ENCODE data around the gene CDK14.

Gene CDK14

DNA sequence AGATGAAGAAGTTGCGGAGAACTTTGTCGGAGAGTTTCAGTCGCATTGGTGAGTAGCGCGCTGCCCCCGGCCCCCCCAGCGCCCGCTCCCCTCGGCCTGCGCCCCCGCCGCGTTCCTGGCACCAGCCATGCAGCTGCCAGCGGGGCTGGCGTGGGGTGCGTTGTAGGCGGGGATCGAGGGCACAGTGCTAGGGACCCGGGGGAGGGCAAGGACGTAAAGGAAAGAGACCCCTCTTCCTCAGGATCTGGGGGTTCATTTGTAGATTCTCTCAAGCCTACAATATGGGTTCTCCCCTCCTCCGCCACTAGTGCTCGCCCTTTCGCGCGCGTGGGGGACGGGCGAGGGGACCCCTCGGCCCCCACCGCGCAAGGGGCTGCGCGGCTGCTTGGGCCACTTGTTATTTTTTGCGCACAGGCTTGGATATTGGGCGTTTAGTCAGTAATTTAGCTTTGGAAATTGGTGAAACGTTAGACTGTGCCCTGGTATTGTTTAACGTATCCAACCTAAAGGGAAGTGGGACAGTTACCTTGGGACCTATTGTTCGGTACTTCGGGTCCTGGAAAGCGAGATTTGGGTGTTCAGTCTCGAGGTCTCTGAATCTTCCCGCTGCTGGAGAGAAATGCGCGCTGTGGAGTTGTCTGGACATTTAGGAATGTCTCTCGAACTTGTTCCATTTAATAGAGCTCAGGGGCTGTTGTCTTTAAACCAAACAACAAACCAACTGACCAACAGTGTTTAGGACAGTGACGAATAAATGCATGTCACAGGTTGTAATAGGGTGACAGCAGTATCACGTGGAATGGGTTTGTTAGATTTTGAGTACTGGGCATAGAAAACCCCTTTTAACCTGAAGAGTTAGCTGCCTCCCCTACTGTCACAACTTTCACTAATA, 796 bp downstream of the CDK14 start:
- no peak for DNase-seq (ENCODE audit: low read depth)

GRCh38 chr7:90597563-90598253, 1.6 kb downstream of the CDK14 start:
- no peak for DNase-seq (ENCODE audit: low read depth)

GRCh38 chr7:90599038-90599437, 2.9 kb downstream of the CDK14 start:
- no peak for DNase-seq (ENCODE audit: low read depth)

GRCh38 chr7:90599892-90600555, 3.9 kb downstream of the CDK14 start:
- no peak for DNase-seq (ENCODE audit: low read depth)

- no peak for DNase-seq (ENCODE audit: low read depth)
These were observed 6.2 kb downstream of the CDK14 start for GRCh38 chr7:90602303-90602702.

- no peak for DNase-seq (ENCODE audit: low read depth)
These were observed 7.2 kb downstream of the CDK14 start for GRCh38 chr7:90603346-90603745.

GRCh38 chr7:90604383-90604782, 8.3 kb downstream of the CDK14 start:
- no peak for DNase-seq (ENCODE audit: low read depth)

- no peak for DNase-seq (ENCODE audit: low read depth)
These were observed 8.9 kb downstream of the CDK14 start for GRCh38 chr7:90605055-90605454.

DNA sequence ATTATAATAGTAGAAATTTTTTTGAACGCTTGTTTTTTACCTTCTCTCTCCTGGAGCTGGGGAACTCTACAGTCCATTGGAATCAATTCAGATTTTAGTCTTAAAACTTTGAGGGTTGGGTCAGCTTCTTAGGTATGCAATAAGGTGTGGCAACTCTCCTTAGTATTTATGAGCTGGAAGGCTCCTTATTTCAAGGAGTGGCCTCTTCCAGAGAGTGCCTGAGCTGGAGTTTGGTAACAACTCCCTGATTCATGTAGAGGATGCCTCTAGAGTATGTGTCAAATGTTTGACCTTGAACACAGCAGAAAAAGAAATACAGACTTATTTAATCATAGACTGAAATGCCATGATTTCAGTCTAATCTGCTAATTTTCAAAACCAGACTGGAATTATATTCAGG, 11.1 kb downstream of the CDK14 start:
- DNase-seq (ENCODE audit: low read depth), result no peak

DNA sequence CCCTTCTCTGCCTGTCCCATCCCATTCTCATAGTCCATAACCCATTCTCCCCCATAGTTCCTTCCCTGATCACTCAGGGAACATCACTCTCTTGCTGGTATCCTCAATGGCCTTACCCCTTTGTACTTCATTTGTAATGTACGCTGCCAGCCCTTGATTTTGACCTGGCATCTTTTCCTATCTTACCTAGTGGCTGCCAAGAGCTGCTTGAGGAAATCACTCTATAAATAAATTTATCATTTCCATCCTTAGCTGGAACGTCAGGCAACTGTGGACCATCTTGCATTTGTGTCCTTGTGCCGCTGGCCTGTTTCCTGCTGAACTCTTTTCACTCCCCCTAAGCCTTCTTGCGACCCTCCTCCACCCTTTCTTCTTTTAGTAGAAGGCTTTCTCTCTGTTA, 14.0 kb downstream of the CDK14 start:
- no peak for DNase-seq (ENCODE audit: low read depth)

- no peak for DNase-seq (ENCODE audit: low read depth)
These were observed 15.0 kb downstream of the CDK14 start for GRCh38 chr7:90611115-90611514.

DNA sequence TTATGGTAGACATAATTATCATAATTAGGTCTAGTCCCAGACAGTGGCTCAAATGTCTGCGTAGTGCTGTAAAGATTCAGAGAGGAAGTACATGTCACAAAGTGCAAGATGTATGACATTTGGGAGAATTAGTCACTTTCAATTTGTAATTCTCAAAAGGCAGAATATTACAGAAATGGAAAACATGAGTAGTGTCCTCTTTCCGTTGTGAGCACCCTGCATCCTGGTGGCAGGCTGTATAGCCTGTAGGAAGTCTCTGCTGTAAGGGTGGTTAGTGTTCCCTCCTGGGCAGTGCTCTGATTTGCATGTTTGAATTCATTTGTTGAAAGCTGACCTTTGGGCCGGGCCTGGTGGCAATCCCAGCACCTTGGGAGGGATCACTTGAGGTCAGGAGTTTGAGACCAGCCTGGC, 17.0 kb downstream of the CDK14 start:
- DNase-seq (ENCODE audit: low read depth), result no peak

DNA sequence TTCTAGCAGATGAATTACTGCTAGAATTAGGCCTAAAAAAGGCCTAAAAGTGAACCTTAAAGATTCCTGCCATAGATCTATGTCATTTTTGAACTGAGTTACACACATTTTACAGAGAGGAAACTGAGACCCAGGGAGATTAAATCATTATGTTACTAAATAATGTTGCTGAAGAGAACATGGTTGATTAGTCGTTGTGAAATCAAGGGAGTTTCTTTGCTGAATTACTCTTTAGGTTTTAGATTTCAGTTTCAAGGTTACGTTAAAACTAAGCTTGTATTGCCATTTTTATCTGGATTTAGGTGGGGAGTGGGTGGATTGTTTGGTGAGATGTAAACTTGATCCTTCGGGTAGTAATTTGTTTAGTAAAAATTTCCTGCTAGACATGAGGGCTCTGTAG, 21.3 kb downstream of the CDK14 start:
- no peak for DNase-seq (ENCODE audit: low read depth)

DNA sequence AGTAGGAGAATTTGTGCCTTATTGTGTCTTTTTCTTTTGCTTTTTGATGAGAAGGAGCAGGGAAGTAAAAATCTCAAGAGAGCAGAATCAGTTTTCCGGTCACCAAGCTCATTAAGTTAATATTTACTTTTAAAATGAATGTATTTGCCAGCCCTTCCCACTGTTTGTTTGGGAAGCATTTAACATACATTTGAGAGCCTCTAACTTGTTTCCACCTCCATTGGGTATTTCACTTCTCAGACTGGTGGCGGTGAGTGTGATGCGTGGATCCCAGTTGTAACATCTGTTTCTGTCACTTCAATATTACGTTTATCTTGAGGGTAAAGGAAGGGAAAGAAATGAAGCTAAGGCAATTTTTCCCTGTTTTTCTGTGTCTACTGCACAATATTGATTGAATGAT, 22.8 kb downstream of the CDK14 start:
- DNase-seq (ENCODE audit: low read depth), result no peak

GRCh38 chr7:90621125-90621746, 25.1 kb downstream of the CDK14 start:
- DNase-seq (ENCODE audit: low read depth), result no peak

- no peak for DNase-seq (ENCODE audit: low read depth)
These were observed 25.6 kb downstream of the CDK14 start for GRCh38 chr7:90621747-90622140.

GRCh38 chr7:90622670-90623069, 26.5 kb downstream of the CDK14 start:
- DNase-seq (ENCODE audit: low read depth), result no peak

GRCh38 chr7:90624225-90624911, 28.2 kb downstream of the CDK14 start:
- no peak for DNase-seq (ENCODE audit: low read depth)

DNA sequence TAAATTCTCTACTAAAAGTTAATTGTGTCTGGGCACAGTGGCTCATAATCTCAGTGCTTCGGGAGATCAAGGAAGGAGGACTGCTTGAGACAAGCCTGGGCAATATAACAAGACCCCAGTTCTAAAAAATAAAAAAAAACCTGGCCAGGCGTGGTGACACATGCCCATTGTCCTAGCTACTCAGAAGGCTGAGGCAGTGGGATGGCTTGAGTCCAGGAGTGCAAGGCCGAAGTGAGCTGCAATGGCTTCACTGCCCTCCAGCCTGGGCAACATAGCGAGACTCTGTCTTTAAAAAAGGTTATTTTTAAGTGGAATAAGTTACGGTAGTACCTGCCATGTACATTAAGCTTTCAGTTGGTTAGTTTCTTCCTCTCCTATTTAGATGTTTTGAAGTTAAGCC, 28.9 kb downstream of the CDK14 start:
- DNase-seq (ENCODE audit: low read depth), result no peak

- DNase-seq (ENCODE audit: low read depth), result no peak
These were observed 29.4 kb downstream of the CDK14 start for GRCh38 chr7:90625562-90625961.

DNA sequence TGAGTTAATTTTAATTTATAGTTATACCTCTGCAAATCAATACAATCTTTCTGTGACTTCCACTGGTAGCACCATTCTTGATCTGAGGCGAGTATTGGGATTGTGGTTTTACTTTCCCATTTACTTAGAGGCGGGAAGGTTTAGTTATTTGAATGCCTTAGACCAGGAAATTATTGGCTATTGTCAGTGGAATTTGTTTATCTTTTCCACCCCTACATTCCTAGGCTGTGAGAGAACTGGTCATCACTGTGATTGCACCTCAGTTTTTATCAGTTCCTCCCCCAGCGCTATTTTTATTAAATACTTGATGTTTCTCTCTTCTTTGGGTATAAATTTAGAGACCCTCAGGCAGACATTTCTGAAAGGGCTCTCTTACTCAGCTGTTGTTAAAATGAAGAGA, 29.9 kb downstream of the CDK14 start:
- DNase-seq (ENCODE audit: low read depth), result peak; percentile 34
